H9 (cell line): ENCODE measurements around the gene AGTRAP. TPM values are rescaled to one million over a fixed set of nuclear protein-coding genes. Genes with fewer than 3 reads are reported as not detected.
A peak's percentile ranks its signal among the peaks of the same experiment; 100 is the strongest.

ENCODE experiments used
- DNase-seq: peaks from one replicate; pipeline ENCODE4 v3.0.0-alpha.2; 2017
- H2AFZ ChIP-seq: one replicate; pipeline ENCODE4 v1.6.1; 2013; ENCODE audit warnings: mild to moderate bottlenecking, low read length, control low read depth, moderate library complexity
- H2AK5ac ChIP-seq: 2 replicates; pipeline ENCODE4 v1.6.1; 2013; ENCODE audit warnings: low read length, control low read depth, mixed read lengths; ENCODE audit not compliant: insufficient read length
- H2BK120ac ChIP-seq: one replicate; pipeline ENCODE4 v1.6.1; 2013; ENCODE audit warnings: low read depth, mild to moderate bottlenecking, low read length, control low read depth, inconsistent platforms; ENCODE audit not compliant: poor library complexity, severe bottlenecking
- H2BK12ac ChIP-seq: 2 replicates; pipeline ENCODE4 v1.6.1; 2013; ENCODE audit warnings: low read length, control low read depth, mixed read lengths, low read depth; ENCODE audit not compliant: insufficient read length
- H2BK15ac ChIP-seq: 2 replicates; pipeline ENCODE4 v1.6.1; 2013; ENCODE audit warnings: low read depth, low read length, control low read depth
- H2BK20ac ChIP-seq: one replicate; pipeline ENCODE4 v1.6.1; 2013; ENCODE audit warnings: low read depth, mild to moderate bottlenecking, low read length, control low read depth, inconsistent platforms; ENCODE audit not compliant: poor library complexity, severe bottlenecking
- H2BK5ac ChIP-seq: 2 replicates; pipeline ENCODE4 v1.6.1; 2013; ENCODE audit warnings: low read length, control low read depth, mixed read lengths; ENCODE audit not compliant: insufficient read length
- H3K14ac ChIP-seq: 2 replicates; pipeline ENCODE4 v1.6.1; 2013; ENCODE audit warnings: low read length, control low read depth; ENCODE audit not compliant: insufficient read depth
- H3K18ac ChIP-seq: 2 replicates; pipeline ENCODE4 v1.6.1; 2013; ENCODE audit warnings: low read depth, mild to moderate bottlenecking, mixed read lengths, low read length, control low read depth; ENCODE audit not compliant: insufficient read length
- H3K23ac ChIP-seq: 2 replicates; pipeline ENCODE4 v1.6.1; 2013; ENCODE audit warnings: low read length, control low read depth, mixed read lengths, low read depth; ENCODE audit not compliant: insufficient read length
- H3K23me2 ChIP-seq: 2 replicates; pipeline ENCODE4 v1.6.1; 2013; ENCODE audit warnings: low read depth, mild to moderate bottlenecking, mixed read lengths, low read length, control low read depth; ENCODE audit not compliant: insufficient read length, poor library complexity, severe bottlenecking
- H3K27ac ChIP-seq: 2 replicates; pipeline ENCODE4 v1.5.1; 2013; ENCODE audit warnings: low read length, control low read depth, mixed read lengths, low read depth; ENCODE audit not compliant: insufficient read length
- H3K27me3 ChIP-seq: 2 replicates; pipeline ENCODE4 v1.6.1; 2013; ENCODE audit warnings: low read length, control low read depth, inconsistent platforms; ENCODE audit not compliant: insufficient read depth
- H3K4ac ChIP-seq: 2 replicates; pipeline ENCODE4 v1.6.1; 2013; ENCODE audit warnings: low read depth, mild to moderate bottlenecking, control low read depth, inconsistent platforms, low read length, moderate library complexity
- H3K4me1 ChIP-seq: 2 replicates; pipeline ENCODE4 v1.6.1; 2013; ENCODE audit warnings: low read length, control low read depth, inconsistent platforms; ENCODE audit not compliant: insufficient read depth
- H3K4me2 ChIP-seq: 2 replicates; pipeline ENCODE4 v1.6.1; 2013; ENCODE audit warnings: low read length, control low read depth, mixed read lengths; ENCODE audit not compliant: insufficient read length, insufficient read depth
- H3K56ac ChIP-seq: 2 replicates; pipeline ENCODE4 v1.6.1; 2013; ENCODE audit warnings: low read depth, mild to moderate bottlenecking, mixed read lengths, low read length, control low read depth; ENCODE audit not compliant: insufficient read length
- H3K79me1 ChIP-seq: 2 replicates; pipeline ENCODE4 v1.6.1; 2013; ENCODE audit warnings: low read depth, mild to moderate bottlenecking, moderate library complexity, low read length, control low read depth, inconsistent platforms; ENCODE audit not compliant: insufficient read depth, poor library complexity, severe bottlenecking
- H3K79me2 ChIP-seq: 2 replicates; pipeline ENCODE4 v1.6.1; 2013; ENCODE audit warnings: low read length, control low read depth, inconsistent platforms; ENCODE audit not compliant: insufficient read depth
- H3K9ac ChIP-seq: 2 replicates; pipeline ENCODE4 v1.6.1; 2013; ENCODE audit warnings: low read length, control low read depth, mixed read lengths; ENCODE audit not compliant: insufficient read length; ENCODE audit errors: extremely low read depth
- H3K9me3 ChIP-seq: one replicate; pipeline ENCODE4 v1.6.1; 2013; ENCODE audit warnings: low read depth, low read length, inconsistent platforms; ENCODE audit not compliant: control insufficient read depth
- H3T11ph ChIP-seq: one replicate; pipeline ENCODE4 v1.6.1; 2013; ENCODE audit warnings: mild to moderate bottlenecking, low read length, control low read depth, inconsistent platforms
- H4K20me1 ChIP-seq: one replicate; pipeline ENCODE4 v1.6.1; 2013; ENCODE audit not compliant: control insufficient read depth, insufficient read length, insufficient read depth
- H4K5ac ChIP-seq: 2 replicates; pipeline ENCODE4 v1.6.1; 2013; ENCODE audit warnings: low read depth, mild to moderate bottlenecking, mixed read lengths, low read length, control low read depth; ENCODE audit not compliant: insufficient read length
- H4K8ac ChIP-seq: replicated peaks from 2 replicates; pipeline ENCODE4 v1.6.1; 2013; ENCODE audit warnings: low read length, control low read depth, mixed read lengths, low read depth; ENCODE audit not compliant: insufficient read length
- H4K91ac ChIP-seq: 2 replicates; pipeline ENCODE4 v1.6.1; 2013; ENCODE audit warnings: low read depth, mild to moderate bottlenecking, moderate library complexity, mixed read lengths, low read length, control low read depth; ENCODE audit not compliant: insufficient read length
- H3K27ac Mint-ChIP-seq, 3 experiments: 2 replicates in 2 of 3; 3 replicates in 1 of 3; pipeline ENCODE4 v1.8.0; 2020 to 2021; ENCODE audit warnings: mixed read lengths in 3 of 3, mild to moderate bottlenecking in 1 of 3, moderate library complexity in 1 of 3
- H3K27me3 Mint-ChIP-seq: 2 replicates; pipeline ENCODE4 v1.8.0; 2021; ENCODE audit warnings: low read depth, mild to moderate bottlenecking, moderate library complexity, mixed read lengths
- H3K36me3 Mint-ChIP-seq, 3 experiments: 2 replicates in 2 of 3; 3 replicates in 1 of 3; pipeline ENCODE4 v1.8.0; 2020 to 2021; ENCODE audit warnings: low read depth in 3 of 3, mixed read lengths in 3 of 3; ENCODE audit not compliant: insufficient read depth in 1 of 3
- H3K4me1 Mint-ChIP-seq, 2 experiments: 2 replicates each; pipeline ENCODE4 v1.8.0; 2020; ENCODE audit warnings: mixed read lengths in 2 of 2
- H3K4me3 Mint-ChIP-seq, 2 experiments: 2 replicates in 1 of 2; 3 replicates in 1 of 2; pipeline ENCODE4 v1.8.0; 2020 to 2021; ENCODE audit warnings: mild to moderate bottlenecking in 2 of 2, mixed read lengths in 2 of 2, moderate library complexity in 1 of 2
- H3K9me3 Mint-ChIP-seq, 2 experiments: 2 replicates in 1 of 2; 3 replicates in 1 of 2; pipeline ENCODE4 v1.8.0; 2020; ENCODE audit warnings: mild to moderate bottlenecking in 2 of 2, mixed read lengths in 2 of 2, moderate library complexity in 1 of 2
- WGBS: extraction: QIAGEN DNeasy Blood & Tissue Kit; methylation state at CpG from one replicate; pipeline ENCODE4 v1.1.7; 2013; ENCODE audit warnings: missing lambda C conversion rate, low lambda C conversion rate, mixed read lengths; ENCODE audit not compliant: insufficient read length; ENCODE audit errors: extremely low coverage; 5-methylcytosine and 5-hydroxymethylcytosine counted together
- total RNA-seq: library from RNA; stranded (reverse); gene quantifications from 2 replicates; pipeline ENCODE4 v1.2.1, GENCODE V29; 2021
- TF ChIP-seq, protein P1 (sequence below): fragments of 200-600 bp; sonication (generic); conservative IDR thresholded peaks from 3 replicates; pipeline ENCODE4 v1.8.0; 2021; ENCODE audit warnings: antibody characterized with exemption, mild to moderate bottlenecking

AGTRAP gene
- total RNA-seq, 1 experiment from 2014 or later, result 60.9 TPM

DNA sequence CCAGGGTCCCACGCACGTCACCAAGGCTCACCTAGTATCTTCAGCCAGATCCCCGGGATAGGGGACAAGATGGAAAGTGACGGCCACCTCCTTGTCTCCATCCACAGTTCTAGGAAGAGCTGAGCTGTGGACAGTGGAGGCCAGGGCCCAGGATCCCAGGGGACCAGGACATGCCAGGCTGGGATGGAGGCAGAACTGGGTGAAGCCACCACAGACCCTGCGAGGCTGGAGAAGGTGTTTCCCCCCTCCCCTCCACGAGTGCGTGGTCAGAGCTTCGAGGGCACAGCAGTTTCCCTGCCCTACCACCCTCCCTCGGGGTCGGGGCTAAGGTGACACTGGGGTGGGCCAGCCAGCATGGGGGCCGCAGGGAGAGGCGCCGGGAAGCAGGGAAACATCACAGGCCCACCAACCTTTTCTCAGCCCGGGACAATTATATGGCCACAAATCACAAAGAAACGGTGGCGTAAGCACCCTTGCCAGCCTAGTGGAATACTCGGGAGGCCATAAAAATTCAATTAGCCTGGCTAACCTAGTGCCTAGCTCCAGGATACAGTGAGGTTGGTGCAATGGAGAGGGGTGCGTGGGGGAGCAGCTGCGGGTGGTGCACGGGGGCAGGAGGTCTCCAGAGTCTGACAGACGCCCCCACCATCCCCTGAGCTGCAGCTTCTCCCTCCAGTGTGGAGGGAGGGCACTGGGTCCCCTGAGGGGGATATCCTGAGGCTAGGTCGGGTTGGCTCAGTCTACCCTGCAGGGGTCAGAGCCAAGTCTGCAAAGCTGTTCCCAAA is 31.1 kb upstream of the AGTRAP start:
- H3K27ac ChIP-seq, result no peak overlapping the region
- H3K14ac ChIP-seq, result no peak overlapping the region
- Mint-ChIP-seq H3K4me3 (peak overlapping the region in 1 of 2 experiments; percentile 49; a peak in 2 of 5 replicates), H3K4me1 (peaks cover 55 to 61% of the 10 kb centered on the region in 2 experiments), H3K27ac (peak overlapping the region; percentile 16 to 79 (median 56); a peak in 4 of 7 replicates), H3K27me3 (no peaks in the 10 kb centered on the region), H3K36me3 (peaks cover 9 to 21% (median 10%) of the 10 kb centered on the region in 3 experiments), H3K9me3 (no peaks in the 10 kb centered on the region)
- peaks cover 10% of the 10 kb centered on the region for H3K4me1 ChIP-seq
- H2BK120ac ChIP-seq, result no peak overlapping the region
- no peak overlapping the region for H3K4ac ChIP-seq
- no peak overlapping the region for H4K91ac ChIP-seq
- peaks cover 5% of the 10 kb centered on the region for H3K23me2 ChIP-seq
- no peaks in the 10 kb centered on the region for H3K9me3 ChIP-seq
- H3K79me2 ChIP-seq, result no peaks in the 10 kb centered on the region; the same call in 1 of the 2 replicates
- H2BK5ac ChIP-seq, result no peak overlapping the region
- no peak overlapping the region for H4K8ac ChIP-seq
- H2AFZ ChIP-seq, result no peak overlapping the region
- H2BK12ac ChIP-seq, result no peak overlapping the region
- H3K56ac ChIP-seq, result no peak overlapping the region
- no peak overlapping the region for H3T11ph ChIP-seq
- DNase-seq, result peak; percentile 25
- TF ChIP-seq, protein P1, sequence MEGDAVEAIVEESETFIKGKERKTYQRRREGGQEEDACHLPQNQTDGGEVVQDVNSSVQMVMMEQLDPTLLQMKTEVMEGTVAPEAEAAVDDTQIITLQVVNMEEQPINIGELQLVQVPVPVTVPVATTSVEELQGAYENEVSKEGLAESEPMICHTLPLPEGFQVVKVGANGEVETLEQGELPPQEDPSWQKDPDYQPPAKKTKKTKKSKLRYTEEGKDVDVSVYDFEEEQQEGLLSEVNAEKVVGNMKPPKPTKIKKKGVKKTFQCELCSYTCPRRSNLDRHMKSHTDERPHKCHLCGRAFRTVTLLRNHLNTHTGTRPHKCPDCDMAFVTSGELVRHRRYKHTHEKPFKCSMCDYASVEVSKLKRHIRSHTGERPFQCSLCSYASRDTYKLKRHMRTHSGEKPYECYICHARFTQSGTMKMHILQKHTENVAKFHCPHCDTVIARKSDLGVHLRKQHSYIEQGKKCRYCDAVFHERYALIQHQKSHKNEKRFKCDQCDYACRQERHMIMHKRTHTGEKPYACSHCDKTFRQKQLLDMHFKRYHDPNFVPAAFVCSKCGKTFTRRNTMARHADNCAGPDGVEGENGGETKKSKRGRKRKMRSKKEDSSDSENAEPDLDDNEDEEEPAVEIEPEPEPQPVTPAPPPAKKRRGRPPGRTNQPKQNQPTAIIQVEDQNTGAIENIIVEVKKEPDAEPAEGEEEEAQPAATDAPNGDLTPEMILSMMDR, result no peak
- H4K5ac ChIP-seq, result no peak overlapping the region
- no peak overlapping the region for H2AK5ac ChIP-seq
- H3K18ac ChIP-seq, result no peak overlapping the region
- no peak overlapping the region for H3K4me2 ChIP-seq
- H3K79me1 ChIP-seq, result no peaks in the 10 kb centered on the region
- H4K20me1 ChIP-seq, result peaks cover 8% of the 10 kb centered on the region
- no peaks in the 10 kb centered on the region for H3K27me3 ChIP-seq
- no CpG with 5 or more reads among the region's 22 CpGs for WGBS
- no peak overlapping the region for H3K9ac ChIP-seq
- H3K23ac ChIP-seq, result no peak overlapping the region
- no peak overlapping the region for H2BK20ac ChIP-seq
- no peak overlapping the region for H2BK15ac ChIP-seq
